RWPE1 (cell line): ENCODE measurements around the gene RAB11FIP5.
A peak's percentile ranks its signal among the peaks of the same experiment; 100 is the strongest.

Experiments used
- CTCF ChIA-PET: fragments of 350-600 bp; sonication (Branson Sonifier 250); formaldehyde crosslinking; extraction: SDS; loops from one replicate; lab custom pipeline; 2021; lab: Yijun Ruan, JAX
- POLR2A ChIA-PET: fragments of 400-600 bp; formaldehyde crosslinking; extraction: SDS; loops from one replicate; lab custom pipeline; 2020; ENCODE audit warnings: antibody characterized with exemption; ENCODE audit not compliant: low non-redundant PET; lab: Yijun Ruan, JAX
- DNase-seq: peaks from one replicate; pipeline ENCODE4 v3.0.0; 2012; ENCODE audit warnings: low spot score
- H3K27ac ChIP-seq: fragments of 450-650 bp; 2 replicates; pipeline ENCODE4 v1.5.1; 2017
- CTCF ChIP-seq: fragments of 450-650 bp; conservative IDR thresholded peaks from 2 replicates; pipeline ENCODE4 v1.5.1; 2017; ENCODE audit warnings: low read depth, mild to moderate bottlenecking

RAB11FIP5 gene

GRCh38 chr2:73071360-73072128 lies 41.2 kb downstream of the RAB11FIP5 start, which contains the start of gene SFXN5:
Gene SFXN5, minus strand, starts transcription at chr2:73071712. Its CDS starts 7 bp downstream, at chr2:73071705.
- CTCF ChIA-PET, result interaction anchor here (0.7 to 1.2 kb wide), 3 partner anchors 106 to 189 kb away, joined by 3 to 7 read pairs (median 3); no protein-coding TSS in a partner anchor
- TF ChIP-seq CTCF, result no peak
- DNase-seq, result peak; percentile 99
- POLR2A ChIA-PET, result interaction anchor here (0.6 kb wide), 1 partner anchor 162 kb away, joined by 3 read pairs; the partner anchor contains the start of gene CCT7
- H3K27ac ChIP-seq, result peak within 1 kb of the TSS; percentile 87

- no peak for TF ChIP-seq CTCF
- CTCF ChIA-PET, result interaction anchor here (0.7 to 0.9 kb wide), 2 partner anchors 106 to 190 kb away, joined by 3 to 7 read pairs; no protein-coding TSS in a partner anchor
- POLR2A ChIA-PET, result no interaction called here
Measured at GRCh38 chr2:73070643-73071359, 41.9 kb downstream of the RAB11FIP5 start.

GRCh38 chr2:73069855-73070642 lies 42.7 kb downstream of the RAB11FIP5 start:
- TF ChIP-seq CTCF, result no peak
- ChIA-PET POLR2A (no interaction called here), CTCF (no interaction called here)
- H3K27ac ChIP-seq, result peak overlapping the region; percentile 87
- DNase-seq, result no peak

More at GRCh38 chr2:73070643-73071359, 41.9 kb downstream of the RAB11FIP5 start:
- DNase-seq, result peak; percentile 40
- H3K27ac ChIP-seq, result peak overlapping the region; percentile 87

- no peak for TF ChIP-seq CTCF
- CTCF ChIA-PET, result interaction anchor here (0.5 kb wide), 1 partner anchor 124 kb away, joined by 3 read pairs; no protein-coding TSS in a partner anchor
- H3K27ac ChIP-seq, result no peak overlapping the region
- DNase-seq, result no peak
- POLR2A ChIA-PET, result no interaction called here
Measured at GRCh38 chr2:73069041-73069854, 43.5 kb downstream of the RAB11FIP5 start.

GRCh38 chr2:73068147-73068546 lies 44.6 kb downstream of the RAB11FIP5 start:
- DNase-seq, result peak; percentile 32
- TF ChIP-seq CTCF, result no peak
- ChIA-PET POLR2A (no interaction called here), CTCF (no interaction called here)
- no peak overlapping the region for H3K27ac ChIP-seq
